ENCODE data around the gene GPC6.
A peak's percentile ranks its signal among the peaks of the same experiment; 100 is the strongest.

GPC6 gene

GRCh38 chr13:93260591-93260990 lies 34.0 kb downstream of the GPC6 start:
- H3K4me3 ChIP-seq (ENCODE audit: severe bottlenecking), result no peak overlapping the region
- TF ChIP-seq CTCF (IDR thresholded peaks at IDR 0.05; ENCODE audit: poor library complexity, severe bottlenecking), result no peak
- peak overlapping the region; percentile 88 for H3K27ac ChIP-seq (ENCODE audit: poor library complexity, severe bottlenecking)
- no peak for DNase-seq (ENCODE audit: low spot score)
- H3K36me3 ChIP-seq (ENCODE audit: low read depth), result no peaks in the 10 kb centered on the region
- peak; percentile 32; the same call in 2 of the 3 replicates for ATAC-seq (ENCODE audit: low read depth)
- H3K27me3 ChIP-seq (ENCODE audit: insufficient read depth, poor library complexity, severe bottlenecking), result no peaks in the 10 kb centered on the region
- peaks cover 4% of the 10 kb centered on the region for H3K9me3 ChIP-seq (ENCODE audit: severe bottlenecking)
- peaks cover 37% of the 10 kb centered on the region for H3K4me1 ChIP-seq (ENCODE audit: insufficient read depth, poor library complexity, severe bottlenecking)

GRCh38 chr13:93262729-93263345 lies 36.2 kb downstream of the GPC6 start:
- DNase-seq (ENCODE audit: low spot score), result no peak
- peaks cover 37% of the 10 kb centered on the region for H3K4me1 ChIP-seq (ENCODE audit: insufficient read depth, poor library complexity, severe bottlenecking)
- no peak for TF ChIP-seq CTCF (IDR thresholded peaks at IDR 0.05; ENCODE audit: poor library complexity, severe bottlenecking)
- H3K36me3 ChIP-seq (ENCODE audit: low read depth), result no peaks in the 10 kb centered on the region
- H3K4me3 ChIP-seq (ENCODE audit: severe bottlenecking), result no peak overlapping the region
- ATAC-seq (ENCODE audit: low read depth), result peak; percentile 91
- H3K27me3 ChIP-seq (ENCODE audit: insufficient read depth, poor library complexity, severe bottlenecking), result no peaks in the 10 kb centered on the region
- H3K9me3 ChIP-seq (ENCODE audit: severe bottlenecking), result peaks cover 2% of the 10 kb centered on the region
- H3K27ac ChIP-seq (ENCODE audit: poor library complexity, severe bottlenecking), result peak overlapping the region; percentile 88

GRCh38 chr13:93264876-93265275 lies 38.3 kb downstream of the GPC6 start:
- no peak for TF ChIP-seq CTCF (IDR thresholded peaks at IDR 0.05; ENCODE audit: poor library complexity, severe bottlenecking)
- Histone ChIP-seq H3K4me3 (ENCODE audit: severe bottlenecking) (no peak overlapping the region), H3K27me3 (ENCODE audit: insufficient read depth, poor library complexity, severe bottlenecking) (no peaks in the 10 kb centered on the region), H3K4me1 (ENCODE audit: insufficient read depth, poor library complexity, severe bottlenecking) (peaks cover 34% of the 10 kb centered on the region), H3K36me3 (ENCODE audit: low read depth) (no peaks in the 10 kb centered on the region), H3K9me3 (ENCODE audit: severe bottlenecking) (peaks cover 2% of the 10 kb centered on the region), H3K27ac (ENCODE audit: poor library complexity, severe bottlenecking) (no peak overlapping the region)
- ATAC-seq (ENCODE audit: low read depth) (no peak), DNase-seq (ENCODE audit: low spot score) (no peak)

GRCh38 chr13:93265800-93266199 lies 39.2 kb downstream of the GPC6 start:
- ATAC-seq (ENCODE audit: low read depth) (no peak), DNase-seq (ENCODE audit: low spot score) (no peak)
- no peak overlapping the region for H3K27ac ChIP-seq (ENCODE audit: poor library complexity, severe bottlenecking)
- peaks cover 25% of the 10 kb centered on the region for H3K4me1 ChIP-seq (ENCODE audit: insufficient read depth, poor library complexity, severe bottlenecking)
- no peak for TF ChIP-seq CTCF (IDR thresholded peaks at IDR 0.05; ENCODE audit: poor library complexity, severe bottlenecking)
- H3K36me3 ChIP-seq (ENCODE audit: low read depth), result no peaks in the 10 kb centered on the region
- H3K4me3 ChIP-seq (ENCODE audit: severe bottlenecking), result no peak overlapping the region
- H3K27me3 ChIP-seq (ENCODE audit: insufficient read depth, poor library complexity, severe bottlenecking), result no peaks in the 10 kb centered on the region
- H3K9me3 ChIP-seq (ENCODE audit: severe bottlenecking), result peaks cover 2% of the 10 kb centered on the region

- ATAC-seq (ENCODE audit: low read depth) (no peak), DNase-seq (ENCODE audit: low spot score) (no peak)
- H3K27me3 ChIP-seq (ENCODE audit: insufficient read depth, poor library complexity, severe bottlenecking), result no peaks in the 10 kb centered on the region
- TF ChIP-seq CTCF (IDR thresholded peaks at IDR 0.05; ENCODE audit: poor library complexity, severe bottlenecking), result no peak
- H3K9me3 ChIP-seq (ENCODE audit: severe bottlenecking), result no peaks in the 10 kb centered on the region
- H3K4me3 ChIP-seq (ENCODE audit: severe bottlenecking), result no peak overlapping the region
- peaks cover 16% of the 10 kb centered on the region for H3K4me1 ChIP-seq (ENCODE audit: insufficient read depth, poor library complexity, severe bottlenecking)
- no peak overlapping the region for H3K27ac ChIP-seq (ENCODE audit: poor library complexity, severe bottlenecking)
- H3K36me3 ChIP-seq (ENCODE audit: low read depth), result no peaks in the 10 kb centered on the region
Observed at GRCh38 chr13:93266681-93267080, 40.1 kb downstream of the GPC6 start.
